ENCODE data around the gene BRD2. TPM values are rescaled to one million over a fixed set of nuclear protein-coding genes. Genes with fewer than 3 reads are reported as not detected.

The BRD2 gene
- total RNA-seq, 1 experiment from 2014 or later: 252 TPM

DNA sequence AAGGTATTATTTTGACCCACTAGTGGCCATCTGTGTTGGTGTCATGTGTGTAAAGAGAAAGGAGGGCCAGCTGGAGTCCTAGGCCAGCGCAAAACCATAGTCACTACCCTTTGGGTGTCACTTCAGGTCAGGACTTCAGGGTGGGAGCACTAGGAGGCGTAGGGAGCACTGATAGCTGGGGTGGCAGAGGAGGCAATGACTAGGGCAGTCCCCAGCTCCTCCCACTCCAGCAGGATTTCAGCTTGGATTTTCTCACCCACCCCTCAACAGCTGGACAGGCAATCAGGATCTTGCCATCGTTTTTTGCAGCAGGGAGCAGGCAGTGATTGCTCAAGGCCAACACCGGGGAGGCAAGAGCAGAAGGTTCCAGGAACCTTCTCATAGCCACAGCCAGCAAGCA is 45.2 kb downstream of the BRD2 start:
- WGBS (ENCODE audit: extremely low coverage, insufficient read length, low lambda C conversion rate): no CpG with 5 or more reads among the region's 4 CpGs
- Histone ChIP-seq H2BK15ac (ENCODE audit: low read depth, low read length) (no peak overlapping the region), H2BK120ac (ENCODE audit: low read depth, low read length, poor library complexity, severe bottlenecking) (no peak overlapping the region), H3K4me2 (ENCODE audit: insufficient read depth, insufficient read length, low read length) (no peak overlapping the region), H3K4me1 (ENCODE audit: insufficient read depth, low read length) (peaks cover 2% of the 10 kb centered on the region), H2BK5ac (ENCODE audit: insufficient read length, low read length) (no peak overlapping the region), H4K91ac (ENCODE audit: insufficient read length, low read depth, low read length) (no peak overlapping the region), H4K5ac (ENCODE audit: insufficient read length, low read depth, low read length) (no peak overlapping the region), H3K23ac (ENCODE audit: insufficient read length, low read depth, low read length) (no peak overlapping the region), H3K9ac (ENCODE audit: extremely low read depth, insufficient read length, low read length) (no peak overlapping the region), H2BK20ac (ENCODE audit: low read depth, low read length, poor library complexity, severe bottlenecking) (no peak overlapping the region), H3K79me2 (ENCODE audit: insufficient read depth, low read length) (no peaks in the 10 kb centered on the region; the same call in 1 of the 2 replicates), H4K8ac (replicated peaks; ENCODE audit: insufficient read length, low read depth, low read length) (no peak overlapping the region), H3K14ac (ENCODE audit: insufficient read depth, low read length) (no peak overlapping the region), H3K79me1 (ENCODE audit: insufficient read depth, low read depth, low read length, poor library complexity, severe bottlenecking) (no peaks in the 10 kb centered on the region), H3K27ac (ENCODE audit: insufficient read length, low read depth, low read length) (no peak overlapping the region), H3K27me3 (ENCODE audit: insufficient read depth, low read length) (no peaks in the 10 kb centered on the region), H3K9me3 (ENCODE audit: control insufficient read depth, low read depth, low read length) (no peaks in the 10 kb centered on the region), H3K4ac (ENCODE audit: low read depth, low read length) (no peak overlapping the region), H3K18ac (ENCODE audit: insufficient read length, low read depth, low read length) (no peak overlapping the region), H2AFZ (ENCODE audit: low read length) (no peak overlapping the region), H3K23me2 (ENCODE audit: insufficient read length, low read depth, low read length, poor library complexity, severe bottlenecking) (no peaks in the 10 kb centered on the region), H2BK12ac (ENCODE audit: insufficient read length, low read depth, low read length) (no peak overlapping the region), H3T11ph (ENCODE audit: low read length) (no peak overlapping the region), H4K20me1 (ENCODE audit: control insufficient read depth, insufficient read depth, insufficient read length) (no peaks in the 10 kb centered on the region), H2AK5ac (ENCODE audit: insufficient read length, low read length) (no peak overlapping the region), H3K56ac (ENCODE audit: insufficient read length, low read depth, low read length) (no peak overlapping the region)
- Mint-ChIP-seq H3K27ac (no peak overlapping the region; a peak in 1 of 7 replicates), H3K4me1 (peaks cover 26 to 28% of the 10 kb centered on the region in 2 experiments), H3K9me3 (no peaks in the 10 kb centered on the region; a peak in 2 of 5 replicates), H3K4me3 (no peak overlapping the region), H3K27me3 (ENCODE audit: low read depth) (peaks cover 2% of the 10 kb centered on the region; the same call in 1 of the 2 replicates), H3K36me3 (ENCODE audit: insufficient read depth in 1 of 3, low read depth in 3 of 3) (no peaks in the 10 kb centered on the region)
- no peak for DNase-seq
- TF ChIP-seq, protein P1, sequence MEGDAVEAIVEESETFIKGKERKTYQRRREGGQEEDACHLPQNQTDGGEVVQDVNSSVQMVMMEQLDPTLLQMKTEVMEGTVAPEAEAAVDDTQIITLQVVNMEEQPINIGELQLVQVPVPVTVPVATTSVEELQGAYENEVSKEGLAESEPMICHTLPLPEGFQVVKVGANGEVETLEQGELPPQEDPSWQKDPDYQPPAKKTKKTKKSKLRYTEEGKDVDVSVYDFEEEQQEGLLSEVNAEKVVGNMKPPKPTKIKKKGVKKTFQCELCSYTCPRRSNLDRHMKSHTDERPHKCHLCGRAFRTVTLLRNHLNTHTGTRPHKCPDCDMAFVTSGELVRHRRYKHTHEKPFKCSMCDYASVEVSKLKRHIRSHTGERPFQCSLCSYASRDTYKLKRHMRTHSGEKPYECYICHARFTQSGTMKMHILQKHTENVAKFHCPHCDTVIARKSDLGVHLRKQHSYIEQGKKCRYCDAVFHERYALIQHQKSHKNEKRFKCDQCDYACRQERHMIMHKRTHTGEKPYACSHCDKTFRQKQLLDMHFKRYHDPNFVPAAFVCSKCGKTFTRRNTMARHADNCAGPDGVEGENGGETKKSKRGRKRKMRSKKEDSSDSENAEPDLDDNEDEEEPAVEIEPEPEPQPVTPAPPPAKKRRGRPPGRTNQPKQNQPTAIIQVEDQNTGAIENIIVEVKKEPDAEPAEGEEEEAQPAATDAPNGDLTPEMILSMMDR (conservative IDR thresholded peaks at IDR 0.05): no peak
